Colonic mucosa (tissue), 4 donors: ENCODE results near the gene TOP3B. TPM values are rescaled to one million over a fixed set of nuclear protein-coding genes. Genes with fewer than 3 reads are reported as not detected.

Source experiments
- DNase-seq: peaks from one replicate; pipeline ENCODE4 v3.0.0-alpha.2; 2020
- H3K27ac ChIP-seq: fragments of 200-600 bp; one replicate; pipeline ENCODE4 v1.8.0; 2021
- H3K27me3 ChIP-seq: fragments of 200-600 bp; one replicate; pipeline ENCODE4 v1.8.0; 2021
- H3K36me3 ChIP-seq: fragments of 200-600 bp; one replicate; pipeline ENCODE4 v1.8.0; 2021
- H3K4me1 ChIP-seq: fragments of 200-600 bp; one replicate; pipeline ENCODE4 v1.8.0; 2021; ENCODE audit warnings: mild to moderate bottlenecking
- H3K4me3 ChIP-seq: fragments of 200-600 bp; one replicate; pipeline ENCODE4 v1.8.0; 2021
- H3K9ac ChIP-seq, 2 donors: one replicate each; pipeline ENCODE4 v1.7.0; 2013; ENCODE audit warnings: control low read depth in 2 of 2, low read depth in 2 of 2, low read length in 2 of 2
- H3K9me3 ChIP-seq: fragments of 200-600 bp; one replicate; pipeline ENCODE4 v1.8.0; 2021
- CTCF ChIP-seq: fragments of 200-600 bp; IDR thresholded peaks from one replicate; pipeline ENCODE4 v1.8.0; 2022; ENCODE audit warnings: antibody characterized with exemption, mild to moderate bottlenecking
- intact Hi-C: fragments of 100-400 bp; cut with DNase I; formaldehyde crosslinking; loops from one replicate; pipeline ENCODE4 v1.14.1; 2022
- total RNA-seq, 2 donors: library from RNA; stranded (reverse); fragmentation: NEBNext Ultra II Directional in 1 of 2; extraction: Animal tissue kit (Norgen Biotek cat#: 25700) in 1 of 2; gene quantifications; one replicate each; pipeline ENCODE4 v1.2.1, GENCODE V29; 2021
- donor health status: healthy.
- donor health status: DM: no; HTN: no; CAD: no.
- donor health status: DM: no; HTN: no; CAD: no.

The TOP3B gene
- total RNA-seq, 2 donors from 2014 or later, result 20.1 to 37.4 TPM

- Histone ChIP-seq H3K27me3 (no peaks in the 10 kb centered on the region), H3K9ac (no peak overlapping the region), H3K36me3 (no peaks in the 10 kb centered on the region), H3K4me3 (no peak overlapping the region), H3K4me1 (no peaks in the 10 kb centered on the region), H3K27ac (no peak overlapping the region), H3K9me3 (no peaks in the 10 kb centered on the region)
- no peak for DNase-seq
- no peak for TF ChIP-seq CTCF
- intact Hi-C loops, result no loop called here
Observed at GRCh38 chr22:22009661-22010060, 27.1 kb upstream of the TOP3B start.

- no peak overlapping the region for H3K4me3 ChIP-seq
- H3K27ac ChIP-seq, result no peak overlapping the region
- no peaks in the 10 kb centered on the region for H3K27me3 ChIP-seq
- H3K36me3 ChIP-seq, result no peaks in the 10 kb centered on the region
- DNase-seq, result no peak
- no peaks in the 10 kb centered on the region for H3K9me3 ChIP-seq
- no peak overlapping the region for H3K9ac ChIP-seq
- no peak for TF ChIP-seq CTCF
- H3K4me1 ChIP-seq, result no peaks in the 10 kb centered on the region
- intact Hi-C loops, result no loop called here
Observed at GRCh38 chr22:22006596-22006990, 24.0 kb upstream of the TOP3B start.

GRCh38 chr22:22005945-22006595 is 23.5 kb upstream of the TOP3B start:
- intact Hi-C loops, result no loop called here
- Histone ChIP-seq H3K4me3 (no peak overlapping the region), H3K9me3 (no peaks in the 10 kb centered on the region), H3K36me3 (no peaks in the 10 kb centered on the region), H3K4me1 (no peaks in the 10 kb centered on the region), H3K9ac (no peak overlapping the region), H3K27ac (no peak overlapping the region), H3K27me3 (no peaks in the 10 kb centered on the region)
- no peak for DNase-seq
- TF ChIP-seq CTCF, result no peak

GRCh38 chr22:22003233-22003632 is 20.6 kb upstream of the TOP3B start:
- H3K36me3 ChIP-seq, result no peaks in the 10 kb centered on the region
- no peak overlapping the region for H3K4me3 ChIP-seq
- no peak for DNase-seq
- no peaks in the 10 kb centered on the region for H3K27me3 ChIP-seq
- no peak overlapping the region for H3K27ac ChIP-seq
- H3K9ac ChIP-seq, result no peak overlapping the region
- H3K9me3 ChIP-seq, result no peaks in the 10 kb centered on the region
- TF ChIP-seq CTCF, result no peak
- H3K4me1 ChIP-seq, result no peaks in the 10 kb centered on the region
- intact Hi-C loops, result no loop called here

GRCh38 chr22:22002526-22003055 is 20.0 kb upstream of the TOP3B start:
- Histone ChIP-seq H3K4me3 (no peak overlapping the region), H3K9ac (no peak overlapping the region), H3K27me3 (no peaks in the 10 kb centered on the region), H3K27ac (no peak overlapping the region), H3K4me1 (no peaks in the 10 kb centered on the region), H3K36me3 (no peaks in the 10 kb centered on the region), H3K9me3 (no peaks in the 10 kb centered on the region)
- no peak for TF ChIP-seq CTCF
- intact Hi-C loops, result no loop called here
- DNase-seq, result no peak
